OCI-LY7 (cell line): ENCODE measurements around the gene SLAMF6. TPM values are rescaled to one million over a fixed set of nuclear protein-coding genes. Genes with fewer than 3 reads are reported as not detected.

Experiments
- BruUV-seq: library from RNA; stranded (reverse); fragments of 400-500 nt; replicated peaks from 2 replicates; lab custom pipeline; 2021; lab: Mats Ljungman, UMichigan
- CTCF ChIA-PET: fragments of 300-600 bp; sonication (Branson Sonifier 250); formaldehyde crosslinking; loops from one replicate; lab custom pipeline; 2022; ENCODE audit warnings: antibody characterized with exemption; ENCODE audit not compliant: unreplicated experiment; lab: Charles Lee
- POLR2A ChIA-PET: fragments of 300-600 bp; sonication (Branson Sonifier 250); formaldehyde crosslinking; loops from one replicate; lab custom pipeline; 2022; ENCODE audit warnings: antibody characterized with exemption; lab: Charles Lee
- DNase-seq: peaks from one replicate; pipeline ENCODE4 v3.0.0-alpha.2; 2015; ENCODE audit warnings: low spot score
- H2AFZ ChIP-seq: fragments of 200-600 bp; sonication (generic), shearing (Covaris generic); 2 replicates; pipeline ENCODE4 v1.6.1; 2014; ENCODE audit warnings: mild to moderate bottlenecking, antibody characterized with exemption, low read length, moderate library complexity
- H3K27ac ChIP-seq: fragments of 200-600 bp; sonication (generic); 2 replicates; pipeline ENCODE4 v1.5.1; 2014; ENCODE audit warnings: mixed run types, low read depth, mild to moderate bottlenecking, moderate library complexity, low read length, inconsistent platforms; ENCODE audit not compliant: poor library complexity, severe bottlenecking
- H3K36me3 ChIP-seq: fragments of 200-600 bp; sonication (generic); 2 replicates; pipeline ENCODE4 v1.6.1; 2014; ENCODE audit warnings: mild to moderate bottlenecking, antibody characterized with exemption, low read length, moderate library complexity, mixed read lengths; ENCODE audit not compliant: insufficient read depth
- H3K4me1 ChIP-seq: fragments of 200-600 bp; sonication (generic); 2 replicates; pipeline ENCODE4 v1.5.1; 2014; ENCODE audit warnings: mild to moderate bottlenecking, low read length; ENCODE audit not compliant: insufficient read depth, poor library complexity, severe bottlenecking
- H3K4me2 ChIP-seq: fragments of 200-600 bp; sonication (generic); 2 replicates; pipeline ENCODE4 v1.6.1; 2014; ENCODE audit warnings: mild to moderate bottlenecking, low read length
- H3K4me3 ChIP-seq: fragments of 200-600 bp; sonication (generic); 2 replicates; pipeline ENCODE4 v1.5.1; 2014; ENCODE audit warnings: mild to moderate bottlenecking, low read depth, low read length; ENCODE audit not compliant: poor library complexity, severe bottlenecking
- H3K79me2 ChIP-seq: fragments of 200-600 bp; sonication (generic); 2 replicates; pipeline ENCODE4 v1.6.1; 2016; ENCODE audit warnings: low read depth, mild to moderate bottlenecking, low read length, moderate library complexity, mixed read lengths; ENCODE audit not compliant: insufficient read depth
- H3K9me2 ChIP-seq: fragments of 200-600 bp; sonication (generic); 2 replicates; pipeline ENCODE4 v1.6.1; 2016; ENCODE audit warnings: mild to moderate bottlenecking, low read length, mixed read lengths; ENCODE audit not compliant: insufficient read depth
- H3K9me3 ChIP-seq: fragments of 200-600 bp; sonication (generic); 2 replicates; pipeline ENCODE4 v1.6.1; 2014; ENCODE audit warnings: mild to moderate bottlenecking, mixed run types, low read length, mixed read lengths
- H4K20me1 ChIP-seq: fragments of 200-600 bp; sonication (generic); 2 replicates; pipeline ENCODE4 v1.6.1; 2014; ENCODE audit warnings: mild to moderate bottlenecking, antibody characterized with exemption, low read length, moderate library complexity, mixed read lengths; ENCODE audit not compliant: insufficient read depth
- CTCF ChIP-seq: fragments of 200-600 bp; sonication (generic); conservative IDR thresholded peaks from 2 replicates; pipeline ENCODE4 v1.5.1; 2014; ENCODE audit warnings: mild to moderate bottlenecking, antibody characterized with exemption, low read length, moderate library complexity, mixed read lengths
- EZH2phosphoT487 ChIP-seq: fragments of 200-600 bp; sonication (generic); IDR thresholded peaks from 2 replicates; pipeline ENCODE4 v1.6.1; 2018; ENCODE audit warnings: low read depth, borderline replicate concordance, mild to moderate bottlenecking, mixed run types, antibody characterized with exemption, low read length, moderate library complexity, mixed read lengths
- intact Hi-C: fragments of 100-400 bp; cut with micrococcal nuclease; formaldehyde crosslinking; loops from one replicate; pipeline ENCODE4 v1.10.0; 2022; ENCODE audit not compliant: unreplicated experiment
- total RNA-seq, 2 experiments: library from RNA; depleted of rRNA in 1 of 2; stranded (reverse); fragments of >200 nt in 1 of 2; shearing (Covaris generic) in 1 of 2; gene quantifications; 2 replicates each; pipeline ENCODE4 v1.2.3, GENCODE V29; 2014 to 2022

The SLAMF6 gene
- total RNA-seq, 2 experiments from 2014 or later = 43.0 to 65.1 TPM

DNA sequence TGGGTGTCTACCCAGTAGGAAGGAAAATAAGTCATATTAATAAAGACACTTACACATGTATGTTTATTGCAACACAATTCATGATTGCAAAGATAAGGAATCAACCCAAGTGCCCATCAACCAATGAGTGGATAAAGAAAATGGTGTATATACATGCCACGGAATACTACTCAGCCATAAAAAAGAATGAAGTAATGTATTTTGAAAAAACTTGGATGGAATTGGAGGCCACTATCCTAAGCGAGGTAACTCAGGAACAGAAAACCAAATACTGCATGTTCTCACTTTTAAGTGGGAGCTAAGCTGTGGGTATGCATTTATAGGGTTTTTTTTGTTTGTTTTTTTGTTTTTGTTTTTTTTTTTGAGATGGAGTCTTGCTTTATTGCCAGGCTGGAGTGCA, 73.6 kb downstream of the SLAMF6 start:
- H3K9me3 ChIP-seq = peaks cover 3% of the 10 kb centered on the region; the same call in 1 of the 2 replicates
- no peak for DNase-seq
- TF ChIP-seq CTCF (no peak), EZH2phosphoT487 (no peak)
- no peak overlapping the region for H2AFZ ChIP-seq
- H3K4me1 ChIP-seq = peaks cover 41% of the 10 kb centered on the region
- H3K9me2 ChIP-seq = no peaks in the 10 kb centered on the region
- intact Hi-C loops = no loop called here
- H3K36me3 ChIP-seq = no peaks in the 10 kb centered on the region; the same call in 1 of the 2 replicates
- BruUV-seq = no TSS peak
- H3K4me3 ChIP-seq = no peak overlapping the region
- no peaks in the 10 kb centered on the region for H4K20me1 ChIP-seq
- ChIA-PET POLR2A (interaction anchor here (0.6 to 1.1 kb wide), 4 partner anchors 25 to 69 kb away, joined by 3 to 5 read pairs (median 4); no protein-coding TSS in a partner anchor), CTCF (no interaction called here)
- H3K27ac ChIP-seq = no peak overlapping the region
- no peaks in the 10 kb centered on the region for H3K79me2 ChIP-seq
- H3K4me2 ChIP-seq = no peak overlapping the region

- Histone ChIP-seq H2AFZ (peak overlapping the region; percentile 98), H3K36me3 (no peaks in the 10 kb centered on the region; the same call in 1 of the 2 replicates), H3K79me2 (no peaks in the 10 kb centered on the region), H3K9me2 (no peaks in the 10 kb centered on the region), H4K20me1 (no peaks in the 10 kb centered on the region), H3K4me2 (peak overlapping the region; percentile 61), H3K9me3 (peaks cover 9% of the 10 kb centered on the region; the same call in 1 of the 2 replicates), H3K4me1 (peaks cover 52% of the 10 kb centered on the region), H3K4me3 (peak overlapping the region; percentile 6), H3K27ac (peak overlapping the region; percentile 53)
- ChIA-PET POLR2A (interaction anchor here (0.5 to 1.4 kb wide), 6 partner anchors 9 to 1311 kb away, joined by 3 to 7 read pairs (median 4); no protein-coding TSS in a partner anchor), CTCF (interaction anchor here (0.7 kb wide), 1 partner anchor 361 kb away, joined by 3 read pairs; no protein-coding TSS in a partner anchor)
- no TSS peak for BruUV-seq
- intact Hi-C loops = no loop called here
- TF ChIP-seq CTCF = no peak
- no peak for TF ChIP-seq EZH2phosphoT487
- peak; percentile 61 for DNase-seq
These were observed 76.0 kb downstream of the SLAMF6 start for GRCh38 chr1:160446945-160447600.

DNA sequence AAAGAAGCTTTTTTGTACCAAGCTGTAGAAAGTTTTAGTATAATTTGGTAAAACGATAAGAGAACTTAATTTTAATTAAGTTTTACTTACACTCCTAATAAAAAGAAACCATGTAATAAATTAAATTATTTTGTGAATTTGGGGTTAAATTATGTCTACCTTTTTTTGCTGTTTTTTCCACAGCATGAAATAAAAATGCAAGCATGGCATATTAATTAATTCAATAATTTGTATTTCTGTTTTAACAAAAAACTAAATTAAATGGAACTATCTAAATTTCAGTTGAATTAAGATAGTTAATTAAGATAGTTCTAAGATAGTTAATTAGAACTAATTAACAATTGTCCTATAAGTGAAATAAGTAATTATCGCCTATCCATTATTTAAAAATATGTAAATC, 83.3 kb downstream of the SLAMF6 start:
- peaks cover under 1% of the 10 kb centered on the region; the same call in 1 of the 2 replicates for H3K36me3 ChIP-seq

More for the DNA sequence above, 83.3 kb downstream of the SLAMF6 start:
- Histone ChIP-seq H4K20me1 (no peaks in the 10 kb centered on the region), H3K79me2 (no peaks in the 10 kb centered on the region), H3K9me2 (no peaks in the 10 kb centered on the region), H3K4me3 (no peak overlapping the region), H3K27ac (no peak overlapping the region), H3K4me2 (no peak overlapping the region), H3K4me1 (peaks cover 46% of the 10 kb centered on the region), H2AFZ (no peak overlapping the region), H3K9me3 (peaks cover 20% of the 10 kb centered on the region; the same call in 1 of the 2 replicates)
- TF ChIP-seq EZH2phosphoT487 (no peak), CTCF (no peak)
- no peak for DNase-seq
- CTCF ChIA-PET = no interaction called here
- intact Hi-C loops = no loop called here
- POLR2A ChIA-PET = interaction anchor here (0.7 to 2.7 kb wide), 4 partner anchors 12 to 194 kb away, joined by 4 to 10 read pairs (median 5); no protein-coding TSS in a partner anchor
- BruUV-seq = no TSS peak
